K562 (cell line): Measurements from ENCODE around the gene TP53BP2. TPM values are rescaled to one million over a fixed set of nuclear protein-coding genes. Genes with fewer than 3 reads are reported as not detected.

Experiments
- ATAC-seq: fragments of 200-7000 bp; cut with Tn5 transposase; 3 replicates; pipeline ENCODE4 v1.9.1; 2020; ENCODE audit warnings: moderate library complexity
- BruUV-seq: library from RNA; stranded (reverse); fragments of 400-500 nt; replicated peaks from 2 replicates; lab custom pipeline; 2021; lab: Mats Ljungman, UMichigan
- CTCF ChIA-PET: fragments of 300-600 bp; formaldehyde crosslinking; extraction: SDS; loops from one replicate; lab custom pipeline; 2021; ENCODE audit warnings: low intra/inter-chr PET ratio; lab: Yijun Ruan, JAX
- POLR2A ChIA-PET: fragments of 300-600, 350-650 bp; sonication (Branson Sonifier 250); formaldehyde crosslinking; extraction: SDS; loops from one replicate; lab custom pipeline; 2021; ENCODE audit warnings: antibody characterized with exemption, inconsistent platforms; lab: Yijun Ruan, JAX
- DNase-seq, 4 experiments: peaks; one replicate each; pipeline versions ENCODE4 v3.0.0 to v3.0.0-alpha.2; 2011 to 2018; ENCODE audit warnings: low spot score in 3 of 4, mixed read lengths in 3 of 4; ENCODE audit errors: extremely low read depth in 1 of 4
- FAIRE-seq: peaks from 2 replicates; lab custom pipeline; 2011; peaks lifted over from hg19 to GRCh38; lab: Jason Lieb, UNC
- H2AFZ ChIP-seq: 2 replicates; pipeline ENCODE4 v1.6.0; 2011; ENCODE audit warnings: low read depth, low read length, control low read depth, inconsistent platforms
- H3K27ac ChIP-seq: fragments of 200-600 bp; 3 replicates; pipeline ENCODE4 v1.8.0; 2011; ENCODE audit warnings: low read depth, mild to moderate bottlenecking, control low read depth, inconsistent platforms, low read length, moderate library complexity, mixed read lengths; ENCODE audit errors: extremely low read depth
- H3K27me3 ChIP-seq, 2 experiments: fragments of 300-600 bp in 1 of 2; 2 replicates in 1 of 2; 3 replicates in 1 of 2; pipeline versions ENCODE4 v1.6.0 to v1.8.0; 2011; ENCODE audit warnings: inconsistent platforms in 2 of 2, low read length in 2 of 2, mild to moderate bottlenecking in 1 of 2, mixed read lengths in 1 of 2, moderate library complexity in 1 of 2; ENCODE audit not compliant: control insufficient read depth in 2 of 2, insufficient read depth in 2 of 2
- H3K36me3 ChIP-seq: fragments of 300-600 bp; 3 replicates; pipeline ENCODE4 v1.8.0; 2011; ENCODE audit warnings: mild to moderate bottlenecking, low read length, inconsistent platforms; ENCODE audit not compliant: control insufficient read depth, insufficient read depth
- H3K4me1 ChIP-seq, 2 experiments: fragments of 200-600 bp in 1 of 2; replicated peaks in 1 of 2; 2 replicates in 1 of 2; 3 replicates in 1 of 2; pipeline versions ENCODE4 v1.5.1 to v1.8.0; 2011; ENCODE audit warnings: inconsistent platforms in 2 of 2, low read length in 2 of 2, mild to moderate bottlenecking in 1 of 2, mixed read lengths in 1 of 2, moderate library complexity in 1 of 2; ENCODE audit not compliant: control insufficient read depth in 2 of 2, insufficient read depth in 2 of 2
- H3K4me2 ChIP-seq: 2 replicates; pipeline ENCODE4 v1.6.1; 2011; ENCODE audit warnings: low read length, control low read depth, inconsistent platforms, mixed read lengths; ENCODE audit not compliant: insufficient read depth
- H3K4me3 ChIP-seq: fragments of 200-600 bp; sonication (generic), shearing (Covaris generic); 2 replicates; pipeline ENCODE4 v1.5.1; 2016; ENCODE audit warnings: control low read depth, inconsistent platforms
- H3K79me2 ChIP-seq: fragments of 200-600 bp; 3 replicates; pipeline ENCODE4 v1.8.0; 2011; ENCODE audit warnings: low read length, inconsistent platforms; ENCODE audit not compliant: control insufficient read depth, insufficient read depth
- H3K9ac ChIP-seq, 2 experiments: 2 replicates each; pipeline versions ENCODE4 v1.6.0 to v1.6.1; 2011; ENCODE audit warnings: low read depth in 2 of 2, low read length in 2 of 2, control low read depth in 1 of 2, inconsistent platforms in 1 of 2, mild to moderate bottlenecking in 1 of 2, mixed read lengths in 1 of 2; ENCODE audit not compliant: insufficient read depth in 1 of 2
- H3K9me1 ChIP-seq: one replicate; pipeline ENCODE4 v1.6.0; 2011; ENCODE audit warnings: inconsistent platforms, mild to moderate bottlenecking, low read length, moderate library complexity; ENCODE audit not compliant: control insufficient read depth, insufficient read depth
- H3K9me3 ChIP-seq: replicated peaks from 2 replicates; pipeline ENCODE4 v1.5.1; 2011; ENCODE audit warnings: low read depth, low read length, inconsistent platforms; ENCODE audit not compliant: control insufficient read depth, insufficient read depth
- H4K20me1 ChIP-seq: replicated peaks from 2 replicates; pipeline ENCODE4 v1.6.1; 2011; ENCODE audit warnings: low read length, inconsistent platforms, mixed read lengths; ENCODE audit not compliant: control insufficient read depth, insufficient read depth
- BRF1 ChIP-seq: IDR thresholded peaks from 3 replicates; pipeline ENCODE4 v1.6.1; 2011; ENCODE audit warnings: borderline replicate concordance, mild to moderate bottlenecking; ENCODE audit not compliant: insufficient read length; ENCODE audit errors: extremely low read depth
- DACH1 ChIP-seq: fragments of 450-650 bp; IDR thresholded peaks from 2 replicates; pipeline ENCODE4 v1.6.1; 2018; ENCODE audit not compliant: partially characterized antibody
- DNMT1 ChIP-seq: fragments of 450-650 bp; IDR thresholded peaks from 2 replicates; pipeline ENCODE4 v1.6.1; 2016; ENCODE audit warnings: antibody characterized with exemption, mild to moderate bottlenecking
- EHMT2 ChIP-seq: fragments of 450-650 bp; IDR thresholded peaks from 2 replicates; pipeline ENCODE4 v1.6.1; 2018; ENCODE audit warnings: antibody characterized with exemption
- EP300 ChIP-seq: IDR thresholded peaks from 2 replicates; pipeline ENCODE4 v1.6.1; 2012; ENCODE audit warnings: low read length, improper control_type of control experiment
- FIP1L1 ChIP-seq: fragments of 200-400 bp; formaldehyde crosslinking; IDR thresholded peaks from 2 replicates; pipeline ENCODE4 v1.6.1; 2018; ENCODE audit warnings: mild to moderate bottlenecking, low read depth, low read length; ENCODE audit not compliant: poor library complexity, severe bottlenecking
- GTF2F1 ChIP-seq: IDR thresholded peaks from 2 replicates; pipeline ENCODE4 v1.6.1; 2011; ENCODE audit warnings: low read depth, low read length, improper control_type of control experiment
- KLF16 ChIP-seq: IDR thresholded peaks from 2 replicates; pipeline ENCODE4 v1.6.1; 2016; ENCODE audit warnings: antibody characterized with exemption
- NCOA1 ChIP-seq: fragments of 450-650 bp; IDR thresholded peaks from 2 replicates; pipeline ENCODE4 v1.6.1; 2016; ENCODE audit warnings: low read depth
- NFRKB ChIP-seq: fragments of 450-650 bp; IDR thresholded peaks from 2 replicates; pipeline ENCODE4 v1.6.1; 2016; ENCODE audit warnings: low read depth
- NR0B1 ChIP-seq: fragments of 450-650 bp; IDR thresholded peaks from one replicate; pipeline ENCODE4 v1.6.1; 2018; ENCODE audit warnings: mild to moderate bottlenecking, moderate library complexity; ENCODE audit not compliant: partially characterized antibody
- POU5F1 ChIP-seq: fragments of 150-350 bp; IDR thresholded peaks from 2 replicates; pipeline ENCODE4 v1.6.1; 2014; ENCODE audit warnings: borderline replicate concordance, low read length, low read depth, mild to moderate bottlenecking; ENCODE audit not compliant: partially characterized antibody
- RAD21 ChIP-seq, 2 experiments: fragments of 250-450 bp in 1 of 2; fragments of 450-650 bp in 1 of 2; sonication (Bioruptor Pico) in 1 of 2; formaldehyde crosslinking in 1 of 2; IDR thresholded peaks in 1 of 2; conservative IDR thresholded peaks in 1 of 2; 2 replicates each; pipeline versions ENCODE4 v1.4.0 to v1.8.0; 2020 to 2022; ENCODE audit warnings: mild to moderate bottlenecking in 2 of 2, moderate library complexity in 1 of 2
- SLC30A9 ChIP-seq: fragments of 250-450 bp; sonication (Bioruptor Pico); IDR thresholded peaks from 2 replicates; pipeline ENCODE4 v1.8.0; 2022; ENCODE audit warnings: mild to moderate bottlenecking, moderate library complexity
- XRCC4 ChIP-seq: IDR thresholded peaks from one replicate; pipeline ENCODE4 v1.6.1; 2011; ENCODE audit not compliant: insufficient read depth, insufficient read length; ENCODE audit errors: extremely low read depth
- ZNF57 ChIP-seq: fragments of 450-650 bp; formaldehyde crosslinking; IDR thresholded peaks from 2 replicates; pipeline ENCODE4 v1.4.0; 2020; ENCODE audit warnings: mild to moderate bottlenecking, moderate library complexity
- ZNF589 ChIP-seq: fragments of 200-800 bp; sonication (Bioruptor generic); IDR thresholded peaks from 2 replicates; pipeline ENCODE4 v1.6.1; 2016; ENCODE audit warnings: low read depth, missing genetic modification characterization, missing compliant biosample characterization
- ZNF77 ChIP-seq: fragments of 250-450 bp; sonication (Bioruptor Pico); IDR thresholded peaks from 2 replicates; pipeline ENCODE4 v1.5.0; 2020
- WGBS: fragments of 100-300 bp; shearing (Covaris generic); methylation state at CpG from one replicate; pipeline ENCODE4 v1.1.6; 2016; ENCODE audit warnings: low coverage, mixed read lengths; ENCODE audit not compliant: insufficient coverage; ENCODE audit errors: missing lambda C conversion rate; 5-methylcytosine and 5-hydroxymethylcytosine counted together
- in situ Hi-C: fragments of 300-500 bp; cut with MboI; formaldehyde crosslinking; loops from 4 replicates; pipeline ENCODE4 v1.15.0; 2018; ENCODE audit warnings: inconsistent platforms, mixed read lengths
- intact Hi-C: fragments of 100-400 bp; cut with micrococcal nuclease; formaldehyde crosslinking; loops from 2 replicates; pipeline ENCODE4 v1.14.2; 2022
- polyA plus RNA-seq, 8 experiments: library from polyadenylated mRNA; depleted of rRNA in 4 of 8; stranded (reverse) in 5 of 8; unstranded in 3 of 8; fragments of >200 nt; fragmentation: Nextera tagmentation in 2 of 8; fragmentation: Illumina TruSeq in 1 of 8; extraction: Ambion mirVana in 2 of 8; extraction: Trizol in 1 of 8; gene quantifications; 2 replicates each; pipeline versions ENCODE4 v1.2.1 to v1.2.3, GENCODE V29; 2011 to 2014; ENCODE audit warnings: inconsistent platforms in 1 of 8, missing spikeins in 1 of 8
- total RNA-seq, 7 experiments: library from RNA; depleted of rRNA in 6 of 7; stranded (reverse); fragments of >200 nt in 6 of 7; fragmentation: Illumina TruSeq in 2 of 7; extraction: Trizol in 2 of 7; gene quantifications; 2 replicates each; pipeline versions ENCODE4 v1.2.1 to v1.2.3, GENCODE V29; 2011 to 2021; ENCODE audit warnings: low replicate concordance in 1 of 7

Gene TP53BP2
- total and polyA plus RNA-seq, 9 of the 15 experiments (the other 6 are each of a cell fraction or from before 2014, with no cell fraction given): 17.0 to 69.6 (median 40.1) TPM

DNA sequence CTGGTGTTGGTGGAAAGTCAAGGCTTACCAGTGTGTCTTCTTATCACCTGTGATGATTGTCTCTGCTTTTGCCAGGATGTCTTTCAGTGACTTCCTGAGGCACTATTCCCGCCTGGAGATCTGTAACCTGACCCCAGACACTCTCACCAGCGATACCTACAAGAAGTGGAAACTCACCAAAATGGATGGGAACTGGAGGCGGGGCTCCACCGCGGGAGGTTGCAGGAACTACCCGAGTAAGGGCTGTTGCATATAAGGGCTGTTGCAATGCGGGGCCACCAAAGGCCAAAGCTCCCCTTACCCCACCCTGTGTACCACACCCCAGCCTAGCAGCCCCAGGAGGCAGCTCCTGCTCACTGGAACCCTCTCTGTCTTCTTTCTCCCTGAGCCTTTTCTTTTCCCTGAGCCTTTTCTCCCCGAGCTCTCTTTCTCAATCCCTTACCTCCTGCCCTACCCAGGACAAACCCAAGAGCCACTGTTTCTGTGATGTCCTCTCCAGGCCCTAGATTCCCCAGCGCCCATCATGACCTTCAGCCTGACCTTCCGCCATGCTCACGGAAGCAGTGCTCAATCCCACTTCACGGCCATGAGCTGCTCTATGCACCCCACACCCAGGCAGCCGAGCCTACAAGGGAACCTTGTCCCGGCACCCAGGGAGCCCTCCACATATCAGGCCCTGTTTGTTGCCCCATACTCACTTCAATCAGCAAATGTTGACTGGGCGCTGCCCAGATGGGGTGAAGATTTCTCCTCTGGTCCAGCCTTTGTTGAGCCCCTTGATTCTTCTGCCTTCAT lies 92.8 kb downstream of the TP53BP2 start:
- ChIA-PET POLR2A (interaction anchor here (0.6 to 2.1 kb wide), 6 partner anchors 8 to 611 kb away, joined by 3 to 12 read pairs (median 3); no protein-coding TSS in a partner anchor), CTCF (no interaction called here)
- Histone ChIP-seq H3K27me3 (no peaks in the 10 kb centered on the region), H3K9ac (peak overlapping the region in 1 of 2 experiments; percentile 41; a peak in 1 of 4 replicates), H3K36me3 (peaks cover 92% of the 10 kb centered on the region), H3K27ac (no peak overlapping the region), H3K79me2 (no peaks in the 10 kb centered on the region), H3K9me3 (no peaks in the 10 kb centered on the region), H2AFZ (no peak overlapping the region), H3K4me1 (peaks cover 0 to 10% of the 10 kb centered on the region in 2 experiments; a peak in 2 of 5 replicates), H3K4me3 (no peak overlapping the region), H3K9me1 (no peaks in the 10 kb centered on the region), H3K4me2 (no peak overlapping the region), H4K20me1 (no peaks in the 10 kb centered on the region)
- ATAC-seq (no peak), FAIRE-seq (no peak), DNase-seq (no peak)
- WGBS: 87% methylated on average over 15 of the region's 15 CpGs
- TF ChIP-seq EP300: no peak
- no peak for TF ChIP-seq NR0B1
- TF ChIP-seq ZNF57 (CRISPR knock-in tag): no peak
- TF ChIP-seq NCOA1: no peak
- no peak for TF ChIP-seq ZNF589
- TF ChIP-seq DACH1: no peak
- no peak for TF ChIP-seq XRCC4
- TF ChIP-seq SLC30A9: no peak
- no peak for TF ChIP-seq RAD21 (CRISPR knock-in tag; conservative IDR thresholded peaks at IDR 0.05 in 1 of 2, IDR thresholded peaks at IDR 0.05 in 1 of 2)
- no peak for TF ChIP-seq ZNF77
- no peak for TF ChIP-seq EHMT2
- TF ChIP-seq GTF2F1: no peak
- no peak for TF ChIP-seq DNMT1
- TF ChIP-seq POU5F1: no peak
- TF ChIP-seq BRF1: no peak
- TF ChIP-seq NFRKB: no peak
- TF ChIP-seq KLF16: no peak
- TF ChIP-seq FIP1L1: no peak
- in situ Hi-C loops (loop anchor here (10.0 kb wide), 1 partner anchor 198 kb away; no protein-coding TSS in a partner anchor), intact Hi-C loops (no loop called here)
- no TSS peak for BruUV-seq
